Fibroblast of skin of back (primary cell): Measurements from ENCODE around the gene COQ8A.

Experiments used
- DNase-seq: peaks from one replicate; pipeline ENCODE4 v3.0.0-alpha.2; 2013

COQ8A gene

GRCh38 chr1:227033880-227034279 lies 93.8 kb downstream of the COQ8A start:
- no peak for DNase-seq

GRCh38 chr1:227035316-227035715 lies 95.2 kb downstream of the COQ8A start:
- DNase-seq: no peak

- DNase-seq: no peak
These were observed 97.0 kb downstream of the COQ8A start for GRCh38 chr1:227037121-227037520.
